Pancreas (tissue), 8 donors: Measurements from ENCODE around the gene MRM2. TPM values are rescaled to one million over a fixed set of nuclear protein-coding genes. Genes with fewer than 3 reads are reported as not detected.

Experiments
- microRNA-seq, 2 donors: library from miRNA; unstranded; fragments of <30 nt; microRNA quantifications; one replicate each; pipeline versions ENCODE4 to v1.1.0, GENCODE V29; 2019 to 2020
- polyA plus RNA-seq, 2 donors: library from polyadenylated mRNA; stranded (reverse); fragments of 200-250 nt; gene quantifications; one replicate each; pipeline ENCODE4 v1.2.3, GENCODE V29; 2013
- total RNA-seq, 6 donors: library from RNA; stranded (reverse); fragmentation: NEBNext Ultra II Directional in 4 of 6; extraction: Animal tissue kit (Norgen Biotek cat#: 25700) in 4 of 6; gene quantifications; one replicate each; pipeline versions ENCODE4 v1.2.1 to v1.2.4, GENCODE V29; 2021 to 2023
- donor health status: healthy with polysubstance abuse.
- donor health status: DM: no; HTN: no; CAD: no; lungs with moderate emphysema.
- donor health status: DM: no; HTN: no; CAD: no.
- donor health status: Bipolar disorder and iron deficiency.
- donor health status: DM: yes; HTN: yes; CAD: no.
- donor health status: DM: no; HTN: no; CAD: no.
- donor health status: DM: no; HTN: no; CAD: no.
- donor health status: DM: yes; HTN: yes; CAD: no.

MRM2 gene
- total and polyA plus RNA-seq, 8 donors, result 3.5 to 12.3 (median 7.8) TPM

Small RNA genes lying within 50 kb of the gene (microRNA-seq; reads per million reads assigned to microRNA genes)
- gene MIR6836, result 0 to 0.29 reads per million in 2 donors

Other genes with a start within 250 kb of the MRM2 start
- 10 to 100 TPM in 4 of 6 donors, 1 to 10 TPM in 2; 9.8 to 13.8 (median 10.8) TPM for gene MAD1L1, start 9.3 kb downstream of the MRM2 start, total RNA-seq
- gene MAD1L1, start 9.3 kb downstream of the MRM2 start, polyA plus RNA-seq, result 10 to 100 TPM; 12.3 to 28.2 TPM
- 1 to 10 TPM; 2.6 to 6.9 (median 3.7) TPM for gene NUDT1, start within 50 bp of the MRM2 start, total RNA-seq
- gene NUDT1, start within 50 bp of the MRM2 start, polyA plus RNA-seq, result 1 to 10 TPM; 6.4 to 7.2 TPM
- gene SNX8, start 72.2 kb upstream of the MRM2 start, total RNA-seq, result 10 to 100 TPM in 4 of 6 donors, 1 to 10 TPM in 2; 9.3 to 16.1 (median 11.7) TPM
- 10 to 100 TPM in 1 of 2 donors, 1 to 10 TPM in 1; 7.1 to 11.9 TPM for gene SNX8, start 72.2 kb upstream of the MRM2 start, polyA plus RNA-seq
- gene EIF3B, start 112.6 kb upstream of the MRM2 start, total RNA-seq, result 100 to 1,000 TPM in 1 of 6 donors, 10 to 100 TPM in 5; 61.1 to 106 (median 72.4) TPM
- gene EIF3B, start 112.6 kb upstream of the MRM2 start, polyA plus RNA-seq, result 10 to 100 TPM; 83.2 to 90.6 TPM
- 10 to 100 TPM in 1 of 6 donors, 1 to 10 TPM in 5; 7.3 to 13.2 (median 8.6) TPM for gene CHST12, start 161.4 kb upstream of the MRM2 start, total RNA-seq
- 1 to 10 TPM; 7.0 to 8.7 TPM for gene CHST12, start 161.4 kb upstream of the MRM2 start, polyA plus RNA-seq
- gene GRIFIN, start 234.2 kb upstream of the MRM2 start, total RNA-seq, result not detected
- not detected for gene GRIFIN, start 234.2 kb upstream of the MRM2 start, polyA plus RNA-seq